ENCODE results near the gene LRRC56.

LRRC56 gene

DNA sequence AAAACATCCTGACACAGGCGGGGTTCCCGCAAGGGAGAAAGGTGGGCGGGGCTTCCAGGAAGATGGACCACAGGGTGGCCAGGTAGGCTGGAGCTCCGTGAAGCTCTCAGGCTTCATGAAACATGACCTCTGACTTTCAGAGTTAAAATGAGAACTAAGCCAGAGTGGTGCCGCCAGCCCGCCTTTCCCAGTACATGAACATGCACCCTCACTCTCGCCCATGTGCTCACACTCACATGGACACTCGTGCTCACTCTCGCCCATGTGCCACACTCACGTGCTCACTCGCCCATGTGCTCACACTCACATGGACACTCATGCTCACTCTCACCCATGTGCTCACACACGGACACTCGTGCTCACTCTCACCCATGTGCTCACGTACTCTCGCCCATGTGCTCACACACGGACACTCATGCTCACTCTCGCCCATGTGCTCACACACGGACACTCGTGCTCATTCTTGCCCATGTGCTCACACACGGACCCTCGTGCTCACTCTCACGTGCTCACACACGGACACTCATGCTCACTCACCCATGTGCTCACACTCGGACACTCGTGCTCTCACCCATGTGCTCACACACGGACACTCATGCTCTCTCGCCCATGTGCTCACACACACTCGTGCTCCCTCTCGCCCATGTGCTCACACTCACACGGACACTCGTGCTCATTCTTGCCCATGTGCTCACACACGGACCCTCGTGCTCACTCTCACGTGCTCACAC lies 40.3 kb upstream of the LRRC56 start:
- peaks cover 30% of the 10 kb centered on the region for H3K36me3 Mint-ChIP-seq (ENCODE audit: low read depth)
- H3K4me3 Mint-ChIP-seq, result no peak overlapping the region
- no peak overlapping the region for H3K27ac Mint-ChIP-seq

DNA sequence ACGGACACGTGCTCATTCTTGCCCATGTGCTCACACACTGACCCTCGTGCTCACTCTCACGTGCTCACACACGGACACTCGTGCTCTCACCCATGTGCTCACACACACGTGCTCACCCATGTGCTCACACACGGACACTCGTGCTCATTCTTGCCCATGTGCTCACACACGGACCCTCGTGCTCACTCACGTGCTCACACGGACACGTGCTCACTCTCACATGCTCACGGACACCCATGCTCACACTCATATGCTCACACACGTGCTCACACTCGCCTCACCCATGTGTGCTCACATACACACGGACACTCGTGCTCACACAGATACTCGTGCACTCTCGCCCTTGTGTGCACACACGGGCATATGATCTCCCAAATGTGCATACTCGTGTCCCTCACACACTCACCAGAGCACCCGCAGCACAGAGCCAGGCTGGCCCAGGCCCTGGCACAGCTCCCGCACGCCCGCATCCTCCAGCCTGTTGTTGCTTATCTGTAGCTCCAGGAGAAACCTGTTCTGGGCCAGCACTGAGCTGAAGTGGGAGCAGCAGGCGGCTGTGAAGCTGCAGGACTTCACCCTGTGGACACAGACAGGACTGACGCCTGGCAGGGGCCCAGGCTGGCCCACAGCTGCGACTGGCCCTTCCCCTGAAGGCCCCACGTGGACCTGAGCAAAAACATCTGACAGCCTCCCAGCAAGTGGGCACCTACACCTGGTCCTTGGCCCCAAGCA lies 39.6 kb upstream of the LRRC56 start:
- Mint-ChIP-seq H3K27me3 (ENCODE audit: low read depth) (no peaks in the 10 kb centered on the region), H3K27ac (no peak overlapping the region), H3K36me3 (ENCODE audit: low read depth) (peaks cover 30% of the 10 kb centered on the region), H3K4me3 (no peak overlapping the region), H3K9me3 (no peaks in the 10 kb centered on the region), H3K4me1 (ENCODE audit: low read depth) (no peaks in the 10 kb centered on the region)
- no peak for DNase-seq (ENCODE audit: low spot score)

More for the DNA sequence above, 40.3 kb upstream of the LRRC56 start:
- no peaks in the 10 kb centered on the region for H3K4me1 Mint-ChIP-seq (ENCODE audit: low read depth)
- H3K9me3 Mint-ChIP-seq, result no peaks in the 10 kb centered on the region
- DNase-seq (ENCODE audit: low spot score), result no peak
- no peaks in the 10 kb centered on the region for H3K27me3 Mint-ChIP-seq (ENCODE audit: low read depth)

DNA sequence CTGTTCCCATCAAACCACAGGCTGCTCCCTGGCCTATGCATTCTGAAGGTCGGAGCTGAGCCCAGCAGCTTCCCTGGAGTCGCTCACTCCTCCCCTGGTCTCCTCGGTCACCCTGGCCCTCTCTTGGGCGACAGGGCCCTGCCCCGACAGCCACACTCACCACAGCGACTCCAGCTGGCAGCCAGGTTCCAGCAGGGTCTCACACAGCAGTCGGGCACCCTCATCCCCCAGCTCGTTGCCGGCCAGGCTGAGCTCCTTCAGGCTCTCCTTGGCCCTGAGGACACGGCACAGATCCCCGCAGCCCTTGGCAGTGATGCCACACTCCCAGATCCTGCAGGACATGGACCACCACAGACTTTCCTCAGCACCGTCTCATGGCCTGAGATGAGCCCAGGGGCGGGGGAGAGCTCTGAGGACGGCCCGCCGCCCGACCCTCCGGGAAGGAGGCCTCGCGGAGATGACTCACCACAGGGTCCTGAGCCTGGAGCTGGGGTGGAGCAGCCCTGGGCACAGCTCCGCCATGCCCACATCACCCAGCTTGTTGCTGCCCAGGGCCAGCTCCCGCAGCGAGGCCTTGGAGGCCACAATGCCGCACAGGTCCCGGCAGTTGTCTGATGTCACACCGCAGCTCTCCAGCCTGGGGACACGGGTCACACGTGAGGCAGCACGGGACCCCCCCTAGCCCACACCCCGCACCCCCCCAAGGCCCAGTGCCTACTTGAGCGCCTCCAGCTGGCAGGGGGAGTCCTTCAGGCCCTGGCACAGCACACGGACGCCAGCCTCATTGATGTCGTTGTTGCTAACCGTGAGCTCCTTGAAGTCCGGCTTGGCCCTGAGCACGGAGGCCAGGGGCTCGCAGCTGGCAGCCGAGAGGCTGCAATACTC lies 38.8 kb upstream of the LRRC56 start:
- Mint-ChIP-seq H3K4me3 (no peak overlapping the region), H3K27me3 (ENCODE audit: low read depth) (no peaks in the 10 kb centered on the region), H3K36me3 (ENCODE audit: low read depth) (peaks cover 30% of the 10 kb centered on the region), H3K9me3 (no peaks in the 10 kb centered on the region), H3K27ac (no peak overlapping the region), H3K4me1 (ENCODE audit: low read depth) (peaks cover 2% of the 10 kb centered on the region)
- no peak for DNase-seq (ENCODE audit: low spot score)

DNA sequence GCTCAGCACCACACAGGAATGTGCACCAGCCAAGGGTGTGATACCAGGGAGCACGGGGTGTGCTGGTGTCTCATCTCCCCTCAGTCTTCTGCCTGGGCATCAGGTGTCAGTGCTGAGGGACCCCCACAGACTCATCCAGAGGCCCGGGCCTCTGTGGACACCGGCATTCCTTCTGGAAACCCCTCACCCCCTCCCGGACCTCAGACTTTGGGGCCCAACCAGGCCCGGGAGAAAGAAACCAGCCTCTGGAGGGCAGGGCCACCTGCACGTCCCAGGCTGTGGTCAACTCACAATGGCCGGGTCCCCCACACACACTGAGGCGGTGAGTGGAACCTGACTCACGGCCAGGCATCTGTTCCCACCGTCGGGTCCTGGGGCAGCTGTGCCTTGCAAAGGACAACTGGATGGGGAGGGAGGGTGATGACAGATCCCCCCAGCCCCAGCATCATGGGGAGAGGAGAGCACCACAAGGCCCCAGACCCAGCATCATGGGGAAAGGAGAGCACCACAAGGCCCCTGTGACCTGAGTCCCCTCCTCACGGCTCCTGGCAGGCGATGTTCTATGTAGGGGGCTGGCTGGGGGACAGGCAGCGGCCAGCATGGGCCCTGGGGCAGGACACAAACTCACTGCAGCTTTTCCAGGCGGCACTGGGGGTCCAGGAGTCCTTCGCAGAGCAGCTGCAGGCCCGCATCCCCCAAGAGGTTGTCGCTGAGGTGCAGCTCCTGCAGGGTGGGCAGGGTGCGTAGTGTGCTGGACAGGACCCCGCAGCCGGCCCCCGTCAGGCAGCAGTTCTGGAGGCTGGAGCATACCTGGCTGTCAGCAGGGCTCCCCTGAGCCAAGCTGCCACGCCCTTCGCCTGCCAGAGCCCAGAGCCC lies 37.9 kb upstream of the LRRC56 start:
- Mint-ChIP-seq H3K27ac (no peak overlapping the region), H3K27me3 (ENCODE audit: low read depth) (no peaks in the 10 kb centered on the region), H3K4me1 (ENCODE audit: low read depth) (peaks cover 5% of the 10 kb centered on the region), H3K9me3 (no peaks in the 10 kb centered on the region), H3K36me3 (ENCODE audit: low read depth) (peaks cover 30% of the 10 kb centered on the region), H3K4me3 (no peak overlapping the region)
- DNase-seq (ENCODE audit: low spot score), result no peak

DNA sequence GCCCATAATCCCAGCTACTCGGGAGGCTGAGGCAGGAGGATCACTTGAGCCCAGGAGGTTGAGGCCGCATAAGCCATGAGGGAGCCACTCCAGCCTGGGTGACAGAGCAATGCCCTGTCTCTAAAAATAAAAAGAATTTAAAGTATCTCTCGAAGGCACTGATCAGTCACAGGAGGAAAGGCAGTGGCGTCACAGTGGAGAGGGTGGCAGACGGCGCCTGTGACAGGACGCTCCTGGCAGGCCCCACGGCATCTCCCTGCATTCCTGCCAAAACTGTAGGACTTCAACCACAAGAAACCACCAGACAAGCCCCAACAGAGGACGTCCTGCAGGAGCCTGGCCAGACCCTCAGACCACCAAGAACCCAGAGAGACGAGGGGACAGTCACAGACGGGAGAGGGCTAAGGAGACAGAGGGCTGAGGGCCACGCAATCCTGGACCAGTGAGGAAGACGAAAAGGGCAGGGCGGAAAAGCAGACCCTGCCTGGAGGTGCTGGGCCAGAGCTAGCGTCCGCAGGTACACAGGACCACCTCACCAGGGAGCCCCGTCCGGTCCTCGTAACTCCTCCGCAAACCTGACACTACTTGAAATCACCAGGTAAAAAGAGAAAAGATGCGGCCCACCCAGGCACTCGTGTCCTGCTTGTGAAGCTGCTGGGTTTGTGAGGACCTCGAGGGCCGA lies 36.2 kb upstream of the LRRC56 start:
- Mint-ChIP-seq H3K36me3 (ENCODE audit: low read depth) (peaks cover 28% of the 10 kb centered on the region), H3K4me1 (ENCODE audit: low read depth) (peaks cover 19% of the 10 kb centered on the region), H3K9me3 (no peaks in the 10 kb centered on the region), H3K27me3 (ENCODE audit: low read depth) (no peaks in the 10 kb centered on the region), H3K27ac (no peak overlapping the region), H3K4me3 (no peak overlapping the region)
- DNase-seq (ENCODE audit: low spot score), result no peak

DNA sequence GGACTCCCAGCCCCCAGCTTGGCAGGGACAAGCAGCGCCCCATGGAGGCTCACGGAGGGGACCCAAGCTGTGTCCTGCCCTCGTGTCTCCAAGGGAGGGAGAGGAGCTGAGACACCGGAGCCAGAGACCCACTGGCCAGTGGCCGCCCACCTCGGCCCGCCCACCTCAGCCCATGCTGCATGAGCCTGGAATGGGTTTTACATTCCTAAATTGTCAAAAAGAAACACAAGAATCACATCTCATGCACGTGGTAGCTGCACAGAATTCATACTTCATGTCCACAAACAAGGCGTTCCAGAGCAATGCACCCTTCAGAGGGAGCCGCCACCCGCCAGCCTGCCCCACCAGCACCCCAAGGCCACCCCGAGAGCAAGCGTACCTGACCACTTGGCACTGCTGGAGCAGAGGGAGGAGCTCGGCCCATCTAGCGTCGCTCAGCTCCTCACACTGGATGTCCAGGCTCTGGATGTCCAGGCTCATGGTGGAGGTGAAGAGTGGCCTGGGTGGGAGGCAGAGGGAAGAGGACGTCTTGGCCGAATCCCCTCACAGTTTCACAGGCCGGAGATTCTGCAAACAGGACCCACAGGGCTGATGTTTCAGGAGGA lies 35.5 kb upstream of the LRRC56 start:
- Mint-ChIP-seq H3K4me3 (peak overlapping the region; percentile 24), H3K27me3 (ENCODE audit: low read depth) (no peaks in the 10 kb centered on the region), H3K27ac (peak overlapping the region; percentile 65), H3K36me3 (ENCODE audit: low read depth) (peaks cover 28% of the 10 kb centered on the region), H3K9me3 (no peaks in the 10 kb centered on the region), H3K4me1 (ENCODE audit: low read depth) (peaks cover 19% of the 10 kb centered on the region)
- no peak for DNase-seq (ENCODE audit: low spot score)

DNA sequence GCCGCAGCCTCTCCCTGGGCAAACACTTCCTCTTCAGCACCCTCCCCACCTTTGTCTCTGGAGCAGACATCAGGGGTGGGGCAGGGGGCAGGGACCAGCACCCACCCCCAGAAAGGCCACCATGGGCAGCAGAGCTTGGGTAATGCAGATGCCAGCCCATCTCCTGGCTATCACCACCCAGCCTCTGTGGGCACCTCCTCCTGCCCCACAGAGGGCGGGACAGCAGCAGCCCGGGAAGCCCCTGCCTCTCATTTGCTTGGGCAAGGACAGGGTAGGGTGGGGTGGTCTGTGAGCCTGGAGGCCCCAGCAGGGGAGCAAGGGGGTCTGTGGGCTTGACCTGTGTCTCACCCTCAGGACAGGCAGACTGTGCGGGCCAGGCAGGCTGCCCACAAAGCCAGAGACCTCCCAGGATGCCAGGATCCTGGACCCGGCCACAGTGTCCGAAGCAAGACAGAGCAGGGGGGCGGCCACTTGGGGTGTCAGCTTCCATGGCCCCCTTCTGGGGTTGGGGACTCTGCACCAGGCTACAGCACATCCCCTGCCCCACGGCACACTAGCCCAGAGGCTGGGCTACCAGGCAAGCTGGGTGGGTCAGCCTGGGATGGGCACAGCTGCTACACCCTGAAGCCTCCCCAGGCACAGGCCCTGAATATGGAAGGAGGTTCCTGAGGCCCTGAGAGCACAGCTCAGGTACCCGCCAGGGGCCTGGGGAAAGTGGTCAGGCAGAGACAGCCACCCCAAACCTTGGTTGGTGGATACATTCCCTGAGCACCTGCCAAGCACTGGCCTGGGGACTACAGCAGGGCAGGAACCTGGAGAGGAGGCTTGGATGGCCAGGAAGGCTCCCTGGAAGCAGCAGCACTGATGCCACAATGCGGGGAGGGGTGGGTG lies 34.8 kb upstream of the LRRC56 start:
- peak overlapping the region; percentile 5 for H3K4me3 Mint-ChIP-seq
- peaks cover 19% of the 10 kb centered on the region for H3K4me1 Mint-ChIP-seq (ENCODE audit: low read depth)
- DNase-seq (ENCODE audit: low spot score), result no peak
- no peaks in the 10 kb centered on the region for H3K9me3 Mint-ChIP-seq
- no peaks in the 10 kb centered on the region for H3K27me3 Mint-ChIP-seq (ENCODE audit: low read depth)
- H3K36me3 Mint-ChIP-seq (ENCODE audit: low read depth), result peaks cover 21% of the 10 kb centered on the region
- peak overlapping the region; percentile 55 for H3K27ac Mint-ChIP-seq

DNA sequence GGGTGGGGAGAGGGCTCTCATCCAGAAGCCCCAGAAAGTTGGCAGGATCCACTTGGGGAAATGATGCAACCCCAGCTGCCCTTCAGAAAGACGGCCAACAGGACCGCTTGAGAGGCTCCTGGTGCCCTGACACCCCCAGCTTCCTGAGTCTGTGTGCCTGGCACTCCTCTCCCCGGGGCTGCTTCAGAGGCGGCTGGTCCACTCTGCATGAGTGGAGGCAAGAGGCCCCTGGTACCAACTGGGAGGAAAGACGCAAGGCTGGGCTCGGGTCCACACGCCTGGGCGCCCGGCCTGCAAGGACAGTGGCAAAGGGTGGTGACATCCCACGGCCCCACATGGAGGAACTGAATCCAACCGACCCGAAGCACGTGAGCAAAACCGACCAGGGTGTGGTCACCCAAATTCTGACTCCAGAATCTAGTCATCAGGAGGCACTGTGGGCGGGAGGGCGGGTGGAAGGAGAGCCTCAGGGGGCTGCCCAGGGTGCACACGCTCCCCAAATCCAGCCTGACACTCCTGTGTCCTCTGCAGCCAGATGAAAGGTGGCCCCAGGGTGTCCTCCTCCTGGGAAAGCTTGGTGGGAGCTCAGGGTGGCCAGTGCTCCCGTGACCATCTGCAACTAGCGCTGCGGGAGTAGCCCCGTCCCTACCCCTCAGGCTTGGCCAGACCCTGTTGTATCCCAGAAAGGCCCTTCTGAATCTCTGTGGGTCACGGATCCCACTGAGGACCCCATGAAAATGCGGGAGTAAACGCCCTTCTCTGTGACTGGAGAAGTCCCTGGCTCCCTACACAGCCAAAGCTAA lies 33.9 kb upstream of the LRRC56 start:
- peak overlapping the region; percentile 62 for H3K27ac Mint-ChIP-seq
- H3K4me1 Mint-ChIP-seq (ENCODE audit: low read depth), result peaks cover 23% of the 10 kb centered on the region
- no peaks in the 10 kb centered on the region for H3K9me3 Mint-ChIP-seq
- peak; percentile 13 for DNase-seq (ENCODE audit: low spot score)
- H3K4me3 Mint-ChIP-seq, result peak overlapping the region; percentile 58
- no peaks in the 10 kb centered on the region for H3K27me3 Mint-ChIP-seq (ENCODE audit: low read depth)
- peaks cover 14% of the 10 kb centered on the region for H3K36me3 Mint-ChIP-seq (ENCODE audit: low read depth)

DNA sequence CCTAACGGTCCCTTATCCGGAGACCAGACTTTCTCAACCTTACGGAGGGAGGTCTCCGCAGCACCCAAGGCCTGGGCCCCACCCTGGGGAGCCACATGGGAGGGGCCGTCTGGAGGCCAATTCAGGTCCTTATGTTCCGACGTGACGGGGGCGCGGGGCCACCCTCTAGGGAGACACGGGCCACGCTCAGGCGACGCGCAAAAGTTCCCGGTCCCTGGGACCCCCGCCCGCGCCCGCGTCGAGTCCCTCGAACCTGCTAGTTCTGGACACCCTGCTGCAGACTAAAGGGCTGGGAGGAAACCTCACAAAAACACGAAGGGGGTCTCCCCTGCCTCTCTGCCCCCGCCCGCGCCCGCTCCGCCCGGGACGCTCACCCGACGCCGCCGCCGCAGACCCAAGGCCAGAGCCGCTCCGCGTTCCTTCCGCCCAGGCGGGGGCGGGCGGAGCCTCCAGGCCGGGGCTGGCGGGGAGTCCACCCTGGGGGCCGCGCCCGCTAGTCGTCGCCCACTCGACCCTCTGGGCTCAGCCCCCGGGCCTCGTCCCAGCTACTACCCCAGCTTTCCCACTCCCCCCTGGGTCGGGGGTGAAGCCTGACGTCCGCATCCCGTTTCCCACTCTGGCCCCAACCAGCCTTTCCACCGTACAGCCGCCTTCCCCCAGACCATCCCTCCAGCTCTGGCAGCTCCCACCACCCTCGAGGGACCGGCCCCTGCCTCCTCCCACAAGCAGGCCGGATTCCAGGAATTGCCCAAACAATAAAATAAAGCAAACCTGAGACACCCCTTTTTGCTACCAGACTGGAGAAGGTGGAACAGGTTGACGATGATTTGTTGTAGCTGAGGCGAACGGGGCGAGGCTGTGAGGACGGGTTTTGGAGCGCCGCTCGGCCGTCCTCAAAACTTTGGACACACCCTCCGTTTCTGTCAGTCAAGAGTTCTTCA lies 33.0 kb upstream of the LRRC56 start:
- Mint-ChIP-seq H3K4me3 (peak overlapping the region; percentile 98), H3K27ac (peak overlapping the region; percentile 100), H3K27me3 (ENCODE audit: low read depth) (no peaks in the 10 kb centered on the region), H3K9me3 (no peaks in the 10 kb centered on the region), H3K4me1 (ENCODE audit: low read depth) (peaks cover 23% of the 10 kb centered on the region), H3K36me3 (ENCODE audit: low read depth) (peaks cover 18% of the 10 kb centered on the region)
- peak; percentile 29 for DNase-seq (ENCODE audit: low spot score)

DNA sequence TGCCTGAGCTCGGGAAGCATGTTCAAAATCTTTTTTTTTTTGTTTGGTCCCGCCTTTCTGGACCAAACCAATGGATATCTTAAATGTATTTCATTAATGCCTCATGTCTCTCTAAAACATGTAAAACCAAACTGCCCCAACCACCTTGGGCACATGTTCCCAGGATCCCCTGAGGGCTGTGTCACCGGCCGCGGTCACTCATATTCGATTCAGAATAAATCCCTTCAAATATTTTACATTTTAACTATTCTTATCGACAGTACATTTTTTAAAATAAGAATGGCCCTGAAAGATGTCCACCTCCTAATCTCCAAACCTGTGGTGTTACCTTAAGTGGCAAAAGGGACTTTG lies 32.4 kb upstream of the LRRC56 start:
- H3K36me3 Mint-ChIP-seq (ENCODE audit: low read depth), result peaks cover 22% of the 10 kb centered on the region
- peak overlapping the region; percentile 100 for H3K27ac Mint-ChIP-seq
- H3K9me3 Mint-ChIP-seq, result no peaks in the 10 kb centered on the region
- peaks cover 23% of the 10 kb centered on the region for H3K4me1 Mint-ChIP-seq (ENCODE audit: low read depth)
- no peak for DNase-seq (ENCODE audit: low spot score)
- no peaks in the 10 kb centered on the region for H3K27me3 Mint-ChIP-seq (ENCODE audit: low read depth)
- H3K4me3 Mint-ChIP-seq, result peak overlapping the region; percentile 98

Measured in T-helper 2 cell treated with Interferon-gamma antibody and Interleukin-4, amounts not matched to agents 5 μg/mL and 100 μg/mL, for 36 hours (primary cell).